ENCODE measurements around the gene P2RY11.

The P2RY11 gene

DNA sequence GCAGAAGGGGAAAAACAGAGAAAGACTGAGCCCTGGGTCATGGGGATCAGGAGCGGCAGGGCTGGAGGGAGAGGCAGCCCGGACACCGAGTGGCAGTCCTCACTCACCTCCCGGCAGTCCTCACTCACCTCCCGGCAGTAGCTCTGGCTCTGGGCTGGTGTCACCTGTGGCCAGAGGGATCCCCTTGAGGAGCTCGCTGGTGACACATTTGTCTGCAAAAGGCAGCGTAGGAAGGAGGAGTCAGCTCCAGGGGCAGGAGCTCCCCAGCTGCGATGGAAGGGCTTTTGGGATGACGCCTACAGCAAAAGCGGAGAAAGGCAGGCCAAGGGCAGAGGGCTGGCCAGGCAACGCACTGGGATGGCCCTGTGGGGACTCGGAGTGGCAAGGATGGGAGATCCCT, 7.5 kb downstream of the P2RY11 start:
- no peak for DNase-seq (ENCODE audit: low read depth, low spot score)
- ChIA-PET POLR2A (interaction anchor here (1.3 kb wide), 1 partner anchor 13 kb away, joined by 5 read pairs; the partner anchor contains the start of gene PPAN), CTCF (interaction anchor here (0.8 to 7.6 kb wide), 8 partner anchors 8 to 270 kb away, joined by 3 to 93 read pairs (median 12); partner anchors contain the start of genes MRPL4 and PPAN)
- no peak for TF ChIP-seq CTCF (IDR thresholded peaks at IDR 0.05; ENCODE audit: insufficient read depth, low read length, missing control alignments)
- H3K4me3 ChIP-seq (ENCODE audit: low read depth, low read length): peak overlapping the region; percentile 96

- no peak for TF ChIP-seq CTCF (IDR thresholded peaks at IDR 0.05; ENCODE audit: insufficient read depth, low read length, missing control alignments)
- ChIA-PET POLR2A (interaction anchor here (0.6 to 1.3 kb wide), 3 partner anchors 11 to 112 kb away, joined by 3 to 4 read pairs (median 3); no protein-coding TSS in a partner anchor), CTCF (interaction anchor here (1.0 to 7.0 kb wide), 16 partner anchors 8 to 295 kb away, joined by 3 to 93 read pairs (median 4); partner anchors contain the start of genes CDC37, MRPL4, P2RY11 and PPAN)
- H3K4me3 ChIP-seq (ENCODE audit: low read depth, low read length): no peak overlapping the region; the same call in 1 of the 2 replicates
- DNase-seq (ENCODE audit: low read depth, low spot score): peak; percentile 55
These were observed 9.2 kb downstream of the P2RY11 start for GRCh38 chr19:10120538-10121189.

DNA sequence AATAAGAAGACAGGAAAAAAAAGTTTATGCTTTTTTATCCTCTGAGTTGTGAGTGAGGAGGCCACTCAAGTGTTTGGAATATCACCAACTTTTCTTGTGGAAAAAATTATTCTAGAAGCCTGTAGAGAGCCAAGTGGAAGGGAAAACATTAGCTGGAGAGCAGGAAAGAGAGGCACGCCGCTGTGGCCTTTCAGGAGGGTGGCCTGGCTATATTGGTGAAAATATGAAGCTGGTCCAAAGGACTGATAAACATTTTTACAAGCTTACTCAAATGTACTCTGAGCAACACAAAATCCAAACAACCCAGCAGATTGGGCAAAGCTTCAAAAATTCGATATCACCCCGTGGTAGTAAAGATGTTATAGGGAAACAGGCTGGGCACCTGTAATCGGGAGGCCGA, 10.6 kb downstream of the P2RY11 start:
- ChIA-PET CTCF (interaction anchor here (0.6 to 7.0 kb wide), 9 partner anchors 9 to 200 kb away, joined by 3 to 93 read pairs (median 10); partner anchors contain the start of genes MRPL4, P2RY11 and PPAN), POLR2A (no interaction called here)
- no peak for TF ChIP-seq CTCF (IDR thresholded peaks at IDR 0.05; ENCODE audit: insufficient read depth, low read length, missing control alignments)

GRCh38 chr19:10124429-10124828, 12.9 kb downstream of the P2RY11 start:
- no peak for TF ChIP-seq CTCF (IDR thresholded peaks at IDR 0.05; ENCODE audit: insufficient read depth, low read length, missing control alignments)
- H3K4me3 ChIP-seq (ENCODE audit: low read depth, low read length): no peak overlapping the region
- DNase-seq (ENCODE audit: low read depth, low spot score): no peak
- CTCF ChIA-PET: interaction anchor here (0.7 kb wide), 1 partner anchor 125 kb away, joined by 3 read pairs; no protein-coding TSS in a partner anchor
- POLR2A ChIA-PET: no interaction called here

More for the DNA sequence above, 10.6 kb downstream of the P2RY11 start:
- no peak overlapping the region for H3K4me3 ChIP-seq (ENCODE audit: low read depth, low read length)
- DNase-seq (ENCODE audit: low read depth, low spot score): no peak

GRCh38 chr19:10126213-10126639, 14.7 kb downstream of the P2RY11 start:
- ChIA-PET POLR2A (no interaction called here), CTCF (interaction anchor here (0.8 kb wide), 1 partner anchor 119 kb away, joined by 4 read pairs; no protein-coding TSS in a partner anchor)
- no peak overlapping the region for H3K4me3 ChIP-seq (ENCODE audit: low read depth, low read length)
- DNase-seq (ENCODE audit: low read depth, low spot score): no peak
- TF ChIP-seq CTCF (IDR thresholded peaks at IDR 0.05; ENCODE audit: insufficient read depth, low read length, missing control alignments): no peak

- ChIA-PET CTCF (interaction anchor here (0.8 to 5.5 kb wide), 7 partner anchors 10 to 203 kb away, joined by 3 to 35 read pairs (median 4); no protein-coding TSS in a partner anchor), POLR2A (no interaction called here)
- TF ChIP-seq CTCF (IDR thresholded peaks at IDR 0.05; ENCODE audit: insufficient read depth, low read length, missing control alignments): no peak
- H3K4me3 ChIP-seq (ENCODE audit: low read depth, low read length): no peak overlapping the region
- no peak for DNase-seq (ENCODE audit: low read depth, low spot score)
These were observed 21.4 kb downstream of the P2RY11 start for GRCh38 chr19:10132905-10133304.
